ENCODE results near the gene BICDL2.

DNA sequence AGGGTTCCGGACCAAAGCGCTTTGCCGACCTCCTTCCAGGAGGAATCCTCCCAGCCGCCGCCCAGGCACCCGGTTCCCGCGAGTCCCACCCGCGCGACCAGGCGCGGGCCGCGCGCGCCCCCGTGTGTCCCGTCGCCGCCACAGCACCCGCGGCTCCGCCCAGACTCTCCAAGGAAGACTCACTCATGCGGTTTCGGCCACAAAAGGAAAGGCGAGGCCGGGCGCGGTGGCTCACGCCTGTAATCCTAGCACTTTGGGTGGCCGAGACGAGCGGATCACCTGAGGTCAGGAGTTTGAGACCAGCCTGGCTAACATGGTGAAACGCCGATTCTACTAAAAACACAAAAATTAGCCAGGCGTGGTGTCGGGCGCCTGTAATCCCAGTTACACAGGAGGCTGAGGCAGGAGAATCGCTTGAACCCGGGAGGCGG, 53.0 kb downstream of the BICDL2 start:
- TF ChIP-seq ZFP30 (CRISPR knock-in tag; IDR thresholded peaks at IDR 0.05) = no peak
- no peak for TF ChIP-seq BACH2 (CRISPR knock-in tag; IDR thresholded peaks at IDR 0.05; ENCODE audit: borderline replicate concordance)
- no peak for TF ChIP-seq RARB (CRISPR knock-in tag; IDR thresholded peaks at IDR 0.05)
- TF ChIP-seq ESRRG (CRISPR knock-in tag; IDR thresholded peaks at IDR 0.05) = no peak
- TF ChIP-seq CSRNP3 (CRISPR knock-in tag; IDR thresholded peaks at IDR 0.05) = no peak
- no peak for TF ChIP-seq ZNF70 (CRISPR knock-in tag; IDR thresholded peaks at IDR 0.05)
- TF ChIP-seq POU6F1 (CRISPR knock-in tag; IDR thresholded peaks at IDR 0.05; ENCODE audit: borderline replicate concordance, low read depth) = no peak
- TF ChIP-seq ZNF8 (CRISPR knock-in tag; IDR thresholded peaks at IDR 0.05) = no peak
- no peak for TF ChIP-seq ZFP3 (CRISPR knock-in tag; IDR thresholded peaks at IDR 0.05)
- TF ChIP-seq SNAI2 (CRISPR knock-in tag; IDR thresholded peaks at IDR 0.05) = no peak
- no peak for TF ChIP-seq ARNTL (CRISPR knock-in tag; IDR thresholded peaks at IDR 0.05; ENCODE audit: borderline replicate concordance, low read depth)
- TF ChIP-seq PATZ1 (CRISPR knock-in tag; IDR thresholded peaks at IDR 0.05; ENCODE audit: borderline replicate concordance) = no peak
- TF ChIP-seq, protein P1, sequence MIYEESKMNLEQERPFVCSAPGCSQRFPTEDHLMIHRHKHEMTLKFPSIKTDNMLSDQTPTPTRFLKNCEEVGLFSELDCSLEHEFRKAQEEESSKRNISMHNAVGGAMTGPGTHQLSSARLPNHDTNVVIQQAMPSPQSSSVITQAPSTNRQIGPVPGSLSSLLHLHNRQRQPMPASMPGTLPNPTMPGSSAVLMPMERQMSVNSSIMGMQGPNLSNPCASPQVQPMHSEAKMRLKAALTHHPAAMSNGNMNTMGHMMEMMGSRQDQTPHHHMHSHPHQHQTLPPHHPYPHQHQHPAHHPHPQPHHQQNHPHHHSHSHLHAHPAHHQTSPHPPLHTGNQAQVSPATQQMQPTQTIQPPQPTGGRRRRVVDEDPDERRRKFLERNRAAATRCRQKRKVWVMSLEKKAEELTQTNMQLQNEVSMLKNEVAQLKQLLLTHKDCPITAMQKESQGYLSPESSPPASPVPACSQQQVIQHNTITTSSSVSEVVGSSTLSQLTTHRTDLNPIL (CRISPR knock-in tag; IDR thresholded peaks at IDR 0.05; ENCODE audit: low read depth) = no peak
- no peak for TF ChIP-seq CSDC2 (CRISPR knock-in tag; IDR thresholded peaks at IDR 0.05)

All from SK-N-SH treated with all-trans-retinoic acid at 6 μM for 48 hours (cell line).